Activated T-cell treated with anti-CD3 and anti-CD28 coated beads for 24 hours (primary cell): ENCODE data around the gene RAD51B.

Experiments
- DNase-seq: peaks from one replicate; pipeline ENCODE4 v3.0.0-alpha.2; 2020; ENCODE audit warnings: low read depth

The RAD51B gene

GRCh38 chr14:68510201-68511128 lies 690.9 kb downstream of the RAD51B start:
- DNase-seq: no peak

GRCh38 chr14:68511129-68512047 lies 691.8 kb downstream of the RAD51B start:
- no peak for DNase-seq

- no peak for DNase-seq
These were observed 692.5 kb downstream of the RAD51B start for GRCh38 chr14:68512088-68512487.

- no peak for DNase-seq
These were observed 693.6 kb downstream of the RAD51B start for GRCh38 chr14:68513137-68513536.

- DNase-seq: no peak
These were observed 694.4 kb downstream of the RAD51B start for GRCh38 chr14:68513838-68514607.

- no peak for DNase-seq
These were observed 695.1 kb downstream of the RAD51B start for GRCh38 chr14:68514608-68515194.

- no peak for DNase-seq
These were observed 696.8 kb downstream of the RAD51B start for GRCh38 chr14:68516342-68516741.

GRCh38 chr14:68518166-68518565 lies 698.6 kb downstream of the RAD51B start:
- DNase-seq: no peak

GRCh38 chr14:68518761-68519670 lies 699.4 kb downstream of the RAD51B start:
- DNase-seq: no peak

- no peak for DNase-seq
These were observed 700.1 kb downstream of the RAD51B start for GRCh38 chr14:68519671-68520187.

GRCh38 chr14:68520637-68521556 lies 701.3 kb downstream of the RAD51B start:
- no peak for DNase-seq

- DNase-seq: no peak
These were observed 702.0 kb downstream of the RAD51B start for GRCh38 chr14:68521557-68521901.

- DNase-seq: no peak
These were observed 702.5 kb downstream of the RAD51B start for GRCh38 chr14:68521961-68522509.

GRCh38 chr14:68522510-68523325 lies 703.1 kb downstream of the RAD51B start:
- DNase-seq: no peak

GRCh38 chr14:68523326-68523610 lies 703.7 kb downstream of the RAD51B start:
- DNase-seq: no peak

- no peak for DNase-seq
These were observed 704.6 kb downstream of the RAD51B start for GRCh38 chr14:68523989-68524725.

- DNase-seq: no peak
These were observed 705.9 kb downstream of the RAD51B start for GRCh38 chr14:68525516-68525915.
